Activated CD4-positive, alpha-beta T cell treated with anti-CD3 and anti-CD28 coated beads for 24 hours (primary cell): ENCODE data around the gene CCDC102A.
"Not testable (repeated sequence)": the region's sequence is repeated elsewhere in the genome, so short reads cannot be mapped to it uniquely, and the experiment has no call there.

Experiments used
- DNase-seq, 2 donors: peaks; one replicate each; pipeline ENCODE4 v3.0.0-alpha.2; 2020; ENCODE audit warnings: low read depth in 2 of 2

The CCDC102A gene

GRCh38 chr16:57536306-57537193 lies at the start of gene CCDC102A:
TSS of gene CCDC102A (minus strand) at chr16:57536571. CDS start at chr16:57529177, 7,394 bp downstream.
- DNase-seq, result peak in 1 of 2 donors; percentile 35

- no peak for DNase-seq
Observed at GRCh38 chr16:57585051-57585687, 48.8 kb upstream of the CCDC102A start.

- DNase-seq, result no peak
Observed at GRCh38 chr16:57579361-57579665, 42.9 kb upstream of the CCDC102A start.

GRCh38 chr16:57578521-57579360 lies 42.4 kb upstream of the CCDC102A start:
- DNase-seq, result no peak

GRCh38 chr16:57577691-57578224 lies 41.4 kb upstream of the CCDC102A start:
- DNase-seq, result no peak

GRCh38 chr16:57577214-57577613 lies 40.8 kb upstream of the CCDC102A start:
- no peak for DNase-seq

- DNase-seq, result peak; percentile 78 to 84
Observed at GRCh38 chr16:57576429-57576870, 40.1 kb upstream of the CCDC102A start.

- DNase-seq, result no peak
Observed at GRCh38 chr16:57575468-57576277, 39.3 kb upstream of the CCDC102A start.

- DNase-seq, result no peak
Observed at GRCh38 chr16:57574646-57575467, 38.5 kb upstream of the CCDC102A start.

- DNase-seq, result no peak
Observed at GRCh38 chr16:57574086-57574485, 37.7 kb upstream of the CCDC102A start.

GRCh38 chr16:57572978-57573728 lies 36.8 kb upstream of the CCDC102A start:
- DNase-seq, result no peak

GRCh38 chr16:57571098-57571497 lies 34.7 kb upstream of the CCDC102A start:
- no peak for DNase-seq

GRCh38 chr16:57570301-57571070 lies 34.1 kb upstream of the CCDC102A start:
- DNase-seq, result no peak

GRCh38 chr16:57569306-57569946 lies 33.1 kb upstream of the CCDC102A start:
- no peak for DNase-seq

- DNase-seq, result not testable (repeated sequence)
Observed at GRCh38 chr16:57568772-57569171, 32.4 kb upstream of the CCDC102A start.

- DNase-seq, result no peak
Observed at GRCh38 chr16:57568173-57568678, 31.9 kb upstream of the CCDC102A start.

GRCh38 chr16:57567691-57568090 lies 31.3 kb upstream of the CCDC102A start:
- DNase-seq, result no peak

- no peak for DNase-seq
Observed at GRCh38 chr16:57566436-57566835, 30.1 kb upstream of the CCDC102A start.
